Measurements from ENCODE around the gene BAIAP2L1.
"Not testable (repeated sequence)": the region's sequence is repeated elsewhere in the genome, so short reads cannot be mapped to it uniquely, and the experiment has no call there.

BAIAP2L1 gene

GRCh38 chr7:98400542-98401340 lies at the start of gene BAIAP2L1:
Gene BAIAP2L1 (minus strand): TSS chr7:98401090. CDS start chr7:98400852, 238 bp downstream.
- peak in 1 of 2 donors; percentile 22 for DNase-seq

- no peak for DNase-seq
Observed at GRCh38 chr7:98448766-98449165, 47.9 kb upstream of the BAIAP2L1 start.

GRCh38 chr7:98440992-98441391 lies 40.1 kb upstream of the BAIAP2L1 start:
- DNase-seq: not testable (repeated sequence)

- DNase-seq: no peak
Observed at GRCh38 chr7:98439484-98439883, 38.6 kb upstream of the BAIAP2L1 start.

- DNase-seq: no peak
Observed at GRCh38 chr7:98434087-98434486, 33.2 kb upstream of the BAIAP2L1 start.

- DNase-seq: no peak
Observed at GRCh38 chr7:98429799-98430198, 28.9 kb upstream of the BAIAP2L1 start.

GRCh38 chr7:98423043-98423442 lies 22.2 kb upstream of the BAIAP2L1 start:
- no peak for DNase-seq

GRCh38 chr7:98420966-98421612 lies 20.2 kb upstream of the BAIAP2L1 start:
- DNase-seq: no peak

- DNase-seq: not testable (repeated sequence)
Observed at GRCh38 chr7:98419988-98420387, 19.1 kb upstream of the BAIAP2L1 start.

GRCh38 chr7:98419316-98419691 lies 18.4 kb upstream of the BAIAP2L1 start:
- DNase-seq: not testable (repeated sequence)

- DNase-seq: no peak
Observed at GRCh38 chr7:98418636-98419315, 17.9 kb upstream of the BAIAP2L1 start.

- no peak for DNase-seq
Observed at GRCh38 chr7:98418271-98418635, 17.4 kb upstream of the BAIAP2L1 start.

GRCh38 chr7:98417604-98418270 lies 16.8 kb upstream of the BAIAP2L1 start:
- not testable (repeated sequence) for DNase-seq

- DNase-seq: no peak
Observed at GRCh38 chr7:98414205-98414900, 13.5 kb upstream of the BAIAP2L1 start.

- not testable (repeated sequence) for DNase-seq
Observed at GRCh38 chr7:98413655-98414054, 12.8 kb upstream of the BAIAP2L1 start.

GRCh38 chr7:98409843-98410242 lies 9.0 kb upstream of the BAIAP2L1 start:
- DNase-seq: no peak

- not testable (repeated sequence) for DNase-seq
Observed at GRCh38 chr7:98408146-98408545, 7.3 kb upstream of the BAIAP2L1 start.

- DNase-seq: no peak
Observed at GRCh38 chr7:98406827-98407226, 5.9 kb upstream of the BAIAP2L1 start.

- DNase-seq: no peak
Observed at GRCh38 chr7:98404840-98405239, 4.0 kb upstream of the BAIAP2L1 start.

GRCh38 chr7:98399890-98400541 lies 874 bp downstream of the BAIAP2L1 start:
- no peak for DNase-seq

- DNase-seq: no peak
Observed at GRCh38 chr7:98399462-98399861, 1.4 kb downstream of the BAIAP2L1 start.

All from bone marrow (tissue), 2 donors.